Right atrium auricular region (tissue), 2 donors: ENCODE data around the gene THSD4. TPM values are rescaled to one million over a fixed set of nuclear protein-coding genes. Genes with fewer than 3 reads are reported as not detected.

Experiments used
- DNase-seq: peaks from one replicate; pipeline ENCODE4 v3.0.0-alpha.2; 2019; ENCODE audit warnings: low spot score
- H3K27ac ChIP-seq, 2 donors: fragments of 200-600 bp; sonication (generic); 1 replicate in 1 of 2; 2 replicates in 1 of 2; pipeline ENCODE4 v1.5.1; 2016 to 2019
- H3K27me3 ChIP-seq, 2 donors: fragments of 200-600 bp; sonication (generic); one replicate each; pipeline versions ENCODE4 v1.5.1 to v1.6.0; 2017 to 2019
- H3K36me3 ChIP-seq: fragments of 200-600 bp; sonication (generic); one replicate; pipeline ENCODE4 v1.5.1; 2016
- H3K4me1 ChIP-seq, 2 donors: fragments of 200-600 bp; sonication (generic); one replicate each; pipeline versions ENCODE4 v1.5.1 to v1.6.0; 2017 to 2019
- H3K4me3 ChIP-seq, 2 donors: fragments of 200-600 bp; sonication (generic); 1 replicate in 1 of 2; 2 replicates in 1 of 2; pipeline ENCODE4 v1.5.1; 2017 to 2019; ENCODE audit warnings: mild to moderate bottlenecking in 1 of 2, moderate library complexity in 1 of 2
- H3K9me3 ChIP-seq, 2 donors: fragments of 200-600 bp; sonication (generic); one replicate each; pipeline ENCODE4 v1.5.1; 2019
- total RNA-seq, 2 donors: library from RNA; depleted of rRNA; stranded (reverse); fragments of >200 nt; gene quantifications; one replicate each; pipeline ENCODE4 v1.1.0, GENCODE V29; 2016
- TF ChIP-seq, protein P1 (sequence below), 2 donors: fragments of 200-600 bp; sonication (generic); IDR thresholded peaks; one replicate each; pipeline ENCODE4 v1.5.1; 2019; ENCODE audit warnings: antibody characterized with exemption in 2 of 2

Gene THSD4
- total RNA-seq, 2 donors from 2014 or later: 41.2 to 85.3 TPM

GRCh38 chr15:71559098-71559497 is 443.8 kb downstream of the THSD4 start:
- Histone ChIP-seq H3K4me1 (no peaks in the 10 kb centered on the region), H3K9me3 (peaks cover 0 to 7% of the 10 kb centered on the region in 2 donors), H3K27me3 (no peaks in the 10 kb centered on the region), H3K27ac (no peak overlapping the region), H3K4me3 (no peak overlapping the region), H3K36me3 (no peaks in the 10 kb centered on the region)
- TF ChIP-seq, protein P1, sequence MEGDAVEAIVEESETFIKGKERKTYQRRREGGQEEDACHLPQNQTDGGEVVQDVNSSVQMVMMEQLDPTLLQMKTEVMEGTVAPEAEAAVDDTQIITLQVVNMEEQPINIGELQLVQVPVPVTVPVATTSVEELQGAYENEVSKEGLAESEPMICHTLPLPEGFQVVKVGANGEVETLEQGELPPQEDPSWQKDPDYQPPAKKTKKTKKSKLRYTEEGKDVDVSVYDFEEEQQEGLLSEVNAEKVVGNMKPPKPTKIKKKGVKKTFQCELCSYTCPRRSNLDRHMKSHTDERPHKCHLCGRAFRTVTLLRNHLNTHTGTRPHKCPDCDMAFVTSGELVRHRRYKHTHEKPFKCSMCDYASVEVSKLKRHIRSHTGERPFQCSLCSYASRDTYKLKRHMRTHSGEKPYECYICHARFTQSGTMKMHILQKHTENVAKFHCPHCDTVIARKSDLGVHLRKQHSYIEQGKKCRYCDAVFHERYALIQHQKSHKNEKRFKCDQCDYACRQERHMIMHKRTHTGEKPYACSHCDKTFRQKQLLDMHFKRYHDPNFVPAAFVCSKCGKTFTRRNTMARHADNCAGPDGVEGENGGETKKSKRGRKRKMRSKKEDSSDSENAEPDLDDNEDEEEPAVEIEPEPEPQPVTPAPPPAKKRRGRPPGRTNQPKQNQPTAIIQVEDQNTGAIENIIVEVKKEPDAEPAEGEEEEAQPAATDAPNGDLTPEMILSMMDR (IDR thresholded peaks at IDR 0.05): no peak
- no peak for DNase-seq

DNA sequence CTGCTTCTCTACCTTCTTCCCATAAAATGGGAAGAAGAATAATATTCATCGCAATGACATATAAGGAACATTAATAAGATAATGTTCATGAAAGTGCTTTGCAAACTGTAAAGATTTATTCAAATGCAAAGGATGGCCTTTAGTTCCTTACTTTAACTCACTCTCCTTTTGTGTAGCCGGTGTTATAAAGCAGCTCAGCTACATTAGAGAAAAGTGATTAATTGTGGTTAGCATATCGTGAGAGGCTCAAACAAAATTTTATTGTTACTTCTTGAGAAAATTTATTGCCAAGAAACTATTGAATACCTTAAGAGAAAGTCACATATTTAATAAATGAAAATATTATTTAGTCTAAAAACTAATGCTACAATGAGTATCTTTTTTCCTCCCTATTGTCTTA is 444.3 kb downstream of the THSD4 start:
- no peak overlapping the region for H3K4me3 ChIP-seq
- no peak for DNase-seq
- H3K36me3 ChIP-seq: no peaks in the 10 kb centered on the region
- no peaks in the 10 kb centered on the region for H3K27me3 ChIP-seq
- H3K9me3 ChIP-seq: peaks cover 0 to 7% of the 10 kb centered on the region in 2 donors
- TF ChIP-seq, protein P1 (IDR thresholded peaks at IDR 0.05): no peak
- H3K4me1 ChIP-seq: no peaks in the 10 kb centered on the region
- no peak overlapping the region for H3K27ac ChIP-seq

DNA sequence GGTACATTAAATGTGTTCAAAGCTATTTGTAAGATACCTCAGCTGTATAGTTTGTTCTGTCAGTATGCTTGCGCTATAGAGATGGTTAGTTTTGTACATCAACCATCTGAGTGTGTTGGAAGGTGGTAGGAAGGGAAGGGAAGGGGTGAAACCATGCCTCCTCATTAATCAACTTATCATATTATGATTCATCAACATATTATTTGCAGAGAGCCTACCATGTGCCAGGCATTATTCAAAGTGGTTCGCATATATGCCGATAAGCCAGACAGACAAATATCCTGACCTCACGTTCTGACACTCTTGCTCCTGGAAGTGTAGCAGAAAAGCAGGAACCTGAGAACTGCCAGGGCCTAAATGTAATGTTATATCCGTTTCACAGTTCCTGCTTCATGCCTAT is 447.0 kb downstream of the THSD4 start:
- no peak for DNase-seq
- no peak overlapping the region for H3K4me3 ChIP-seq
- peaks cover 0 to 9% of the 10 kb centered on the region in 2 donors for H3K4me1 ChIP-seq
- no peaks in the 10 kb centered on the region for H3K27me3 ChIP-seq
- no peak overlapping the region for H3K27ac ChIP-seq
- H3K36me3 ChIP-seq: no peaks in the 10 kb centered on the region
- H3K9me3 ChIP-seq: peaks cover 0 to under 1% of the 10 kb centered on the region in 2 donors
- TF ChIP-seq, protein P1 (IDR thresholded peaks at IDR 0.05): no peak

DNA sequence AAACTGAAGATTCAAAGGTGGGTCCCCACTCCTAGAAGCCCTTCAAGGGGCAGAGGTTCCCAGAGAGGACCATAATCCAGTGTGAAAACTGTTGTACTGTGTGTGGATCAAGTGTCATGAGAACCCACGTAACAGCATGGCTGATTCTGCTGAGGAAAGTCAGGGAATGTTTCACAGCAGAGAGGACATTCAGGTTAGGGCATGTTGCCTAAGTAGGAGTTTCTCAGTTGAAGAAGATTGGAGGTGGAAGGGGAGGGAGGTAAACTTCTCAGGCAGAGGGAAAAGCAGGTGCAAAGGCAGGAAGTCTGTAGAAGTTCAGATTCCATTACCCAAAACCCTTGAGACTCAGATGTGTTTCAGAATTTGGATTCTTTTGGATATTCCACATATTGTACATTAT is 448.9 kb downstream of the THSD4 start:
- no peak for DNase-seq
- TF ChIP-seq, protein P1 (IDR thresholded peaks at IDR 0.05): no peak
- no peaks in the 10 kb centered on the region for H3K36me3 ChIP-seq
- no peaks in the 10 kb centered on the region for H3K9me3 ChIP-seq
- no peaks in the 10 kb centered on the region for H3K27me3 ChIP-seq
- peaks cover 0 to 14% of the 10 kb centered on the region in 2 donors for H3K4me1 ChIP-seq
- no peak overlapping the region for H3K4me3 ChIP-seq
- no peak overlapping the region for H3K27ac ChIP-seq

- Histone ChIP-seq H3K9me3 (no peaks in the 10 kb centered on the region), H3K27ac (no peak overlapping the region), H3K36me3 (no peaks in the 10 kb centered on the region), H3K4me1 (peaks cover 0 to 14% of the 10 kb centered on the region in 2 donors), H3K27me3 (no peaks in the 10 kb centered on the region), H3K4me3 (no peak overlapping the region)
- TF ChIP-seq, protein P1 (IDR thresholded peaks at IDR 0.05): no peak
- DNase-seq: no peak
Measured at GRCh38 chr15:71565006-71565405, 449.7 kb downstream of the THSD4 start.

DNA sequence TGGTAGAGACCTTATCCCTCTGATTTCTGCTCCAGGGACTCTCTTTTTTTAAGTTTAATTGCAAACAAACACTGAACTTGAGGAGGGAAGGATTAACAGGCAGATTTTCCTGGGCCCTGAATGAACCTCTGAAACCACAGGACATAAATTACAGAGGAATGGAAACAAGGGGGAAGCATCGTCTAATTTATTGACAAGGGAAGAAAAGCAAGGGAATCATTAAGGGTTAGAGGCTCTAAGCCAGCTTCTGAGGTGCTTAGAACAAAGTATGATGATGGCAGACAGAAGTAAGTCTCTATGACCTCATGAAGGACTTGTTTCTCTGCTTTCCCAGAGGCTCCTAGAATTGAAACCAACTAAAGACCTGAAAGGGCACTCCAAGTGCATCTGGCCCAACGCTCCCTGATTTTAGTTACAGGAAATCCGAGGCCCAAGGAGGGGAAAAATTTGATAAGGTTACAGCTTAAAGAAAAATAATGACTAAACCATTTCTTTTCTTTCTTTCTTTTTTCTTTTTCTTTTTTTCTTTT is 450.4 kb downstream of the THSD4 start:
- H3K36me3 ChIP-seq: no peaks in the 10 kb centered on the region
- no peak for DNase-seq
- H3K27me3 ChIP-seq: no peaks in the 10 kb centered on the region
- H3K4me3 ChIP-seq: no peak overlapping the region
- no peak overlapping the region for H3K27ac ChIP-seq
- no peaks in the 10 kb centered on the region for H3K9me3 ChIP-seq
- TF ChIP-seq, protein P1 (IDR thresholded peaks at IDR 0.05): no peak
- peaks cover 0 to 14% of the 10 kb centered on the region in 2 donors for H3K4me1 ChIP-seq
